Urinary bladder (tissue), 2 donors: ENCODE results near the gene SYT8. TPM values are rescaled to one million over a fixed set of nuclear protein-coding genes. Genes with fewer than 3 reads are reported as not detected.

Experiments
- polyA plus RNA-seq: library from polyadenylated mRNA; stranded (reverse); fragments of 200-250 nt; gene quantifications from one replicate; pipeline ENCODE4 v1.2.3, GENCODE V29; 2013
- small RNA-seq: library from RNA; depleted of rRNA; stranded (forward); fragments of <200 nt; gene quantifications from one replicate; pipeline ENCODE3, GENCODE V24; 2014
- total RNA-seq: library from RNA; depleted of rRNA; stranded (reverse); fragments of >200 nt; gene quantifications from one replicate; pipeline ENCODE4 v1.2.3, GENCODE V29; 2014
- donor health status: healthy.

SYT8 gene
- total and polyA plus RNA-seq, 2 donors, result 3.4 to 35.6 TPM

Small RNA genes lying within 50 kb of the gene (small RNA-seq; reads per million reads assigned to genes)
- not detected for gene AC051649.1
- gene MIR4298, result not detected

Other genes with a start within 250 kb of the SYT8 start
- not detected for gene KRTAP5-1, start 249.7 kb upstream of the SYT8 start, total RNA-seq
- not detected for gene KRTAP5-1, start 249.7 kb upstream of the SYT8 start, polyA plus RNA-seq
- not detected for gene KRTAP5-2, start 236.7 kb upstream of the SYT8 start, total RNA-seq
- not detected for gene KRTAP5-2, start 236.7 kb upstream of the SYT8 start, polyA plus RNA-seq
- gene KRTAP5-3, start 226.5 kb upstream of the SYT8 start, total RNA-seq, result not detected
- gene KRTAP5-3, start 226.5 kb upstream of the SYT8 start, polyA plus RNA-seq, result not detected
- gene KRTAP5-4, start 212.9 kb upstream of the SYT8 start, total RNA-seq, result not detected
- not detected for gene KRTAP5-4, start 212.9 kb upstream of the SYT8 start, polyA plus RNA-seq
- gene KRTAP5-5, start 205.2 kb upstream of the SYT8 start, total RNA-seq, result not detected
- gene KRTAP5-5, start 205.2 kb upstream of the SYT8 start, polyA plus RNA-seq, result not detected
- gene KRTAP5-6, start 137.8 kb upstream of the SYT8 start, total RNA-seq, result not detected
- not detected for gene KRTAP5-6, start 137.8 kb upstream of the SYT8 start, polyA plus RNA-seq
- gene IFITM10, start 84.4 kb upstream of the SYT8 start, total RNA-seq, result 1.0 TPM
- 1.9 TPM for gene IFITM10, start 84.4 kb upstream of the SYT8 start, polyA plus RNA-seq
- gene CTSD, start 71.1 kb upstream of the SYT8 start, total RNA-seq, result 76.4 TPM
- 495 TPM for gene CTSD, start 71.1 kb upstream of the SYT8 start, polyA plus RNA-seq
- 32.6 TPM for gene TNNI2, start 4.0 kb downstream of the SYT8 start, total RNA-seq
- gene TNNI2, start 4.0 kb downstream of the SYT8 start, polyA plus RNA-seq, result 4.6 TPM
- 50.7 TPM for gene LSP1, start 18.1 kb downstream of the SYT8 start, total RNA-seq
- 160 TPM for gene LSP1, start 18.1 kb downstream of the SYT8 start, polyA plus RNA-seq
- gene PRR33, start 56.9 kb downstream of the SYT8 start, total RNA-seq, result not detected
- gene PRR33, start 56.9 kb downstream of the SYT8 start, polyA plus RNA-seq, result 0.28 TPM
- gene TNNT3, start 84.7 kb downstream of the SYT8 start, total RNA-seq, result 61.6 TPM
- gene TNNT3, start 84.7 kb downstream of the SYT8 start, polyA plus RNA-seq, result 39.3 TPM
- gene MRPL23, start 112.3 kb downstream of the SYT8 start, total RNA-seq, result 17.8 TPM
- gene MRPL23, start 112.3 kb downstream of the SYT8 start, polyA plus RNA-seq, result 85.4 TPM
- gene H19, start 162.9 kb downstream of the SYT8 start, total RNA-seq, result 6,669 TPM
- gene H19, start 162.9 kb downstream of the SYT8 start, polyA plus RNA-seq, result 1,221 TPM